HEK293 (cell line): Measurements from ENCODE around the gene WNT8B.

Source experiments
- CTCF ChIP-seq: fragments of 450-650 bp; formaldehyde crosslinking; IDR thresholded peaks from 2 replicates; pipeline ENCODE4 v1.5.1; 2016; ENCODE audit warnings: missing biosample characterization, missing genetic modification characterization
- HOXA7 ChIP-seq: sonication (generic); formaldehyde crosslinking; IDR thresholded peaks from 2 replicates; pipeline ENCODE4 v1.8.1; 2022; ENCODE audit warnings: missing genetic modification reagents, borderline replicate concordance
- PATZ1 ChIP-seq: fragments of 450-650 bp; formaldehyde crosslinking; IDR thresholded peaks from 2 replicates; pipeline ENCODE4 v1.5.1; 2016; ENCODE audit warnings: missing biosample characterization, missing genetic modification characterization
- PRDM1 ChIP-seq: fragments of 450-650 bp; formaldehyde crosslinking; IDR thresholded peaks from 2 replicates; pipeline ENCODE4; 2016; ENCODE audit warnings: missing biosample characterization, missing genetic modification characterization
- TRIM28 ChIP-seq: IDR thresholded peaks from 2 replicates; pipeline ENCODE4 v1.6.1; 2011; ENCODE audit warnings: low read length, control low read depth, borderline replicate concordance
- ZNF10 ChIP-seq: fragments of 450-650 bp; formaldehyde crosslinking; IDR thresholded peaks from 2 replicates; pipeline ENCODE4 v1.5.1; 2017; ENCODE audit warnings: missing biosample characterization, missing genetic modification characterization
- ZNF157 ChIP-seq: fragments of 450-650 bp; formaldehyde crosslinking; IDR thresholded peaks from 2 replicates; pipeline ENCODE4 v1.5.1; 2016; ENCODE audit warnings: missing biosample characterization, missing genetic modification characterization
- ZNF175 ChIP-seq: fragments of 450-650 bp; formaldehyde crosslinking; IDR thresholded peaks from 2 replicates; pipeline ENCODE4 v1.5.1; 2016; ENCODE audit warnings: missing biosample characterization, missing genetic modification characterization
- ZNF214 ChIP-seq: fragments of 450-650 bp; formaldehyde crosslinking; IDR thresholded peaks from 2 replicates; pipeline ENCODE4 v1.5.1; 2017; ENCODE audit warnings: missing biosample characterization, mild to moderate bottlenecking, missing genetic modification characterization, borderline replicate concordance
- ZNF239 ChIP-seq: fragments of 450-650 bp; formaldehyde crosslinking; IDR thresholded peaks from 2 replicates; pipeline ENCODE4 v1.5.1; 2016; ENCODE audit warnings: missing biosample characterization, missing genetic modification characterization
- ZNF24 ChIP-seq: fragments of 450-650 bp; formaldehyde crosslinking; IDR thresholded peaks from 2 replicates; pipeline ENCODE4 v1.5.1; 2016; ENCODE audit warnings: missing biosample characterization, missing genetic modification characterization
- ZNF514 ChIP-seq: fragments of 450-650 bp; formaldehyde crosslinking; IDR thresholded peaks from 2 replicates; pipeline ENCODE4 v1.5.1; 2016; ENCODE audit warnings: missing biosample characterization, missing genetic modification characterization
- ZNF548 ChIP-seq: fragments of 450-650 bp; formaldehyde crosslinking; IDR thresholded peaks from 2 replicates; pipeline ENCODE4 v1.5.1; 2016; ENCODE audit warnings: missing biosample characterization, missing genetic modification characterization

GRCh38 chr10:100427374-100427773, 35.4 kb upstream of the WNT8B start:
- no peak for TF ChIP-seq PATZ1 (tag by site-specific recombination)
- TF ChIP-seq ZNF175 (tag by site-specific recombination): no peak
- no peak for TF ChIP-seq ZNF239 (tag by site-specific recombination)
- no peak for TF ChIP-seq CTCF (tag by site-specific recombination)
- no peak for TF ChIP-seq ZNF157 (tag by site-specific recombination)
- no peak for TF ChIP-seq ZNF10 (tag by site-specific recombination)
- no peak for TF ChIP-seq HOXA7
- TF ChIP-seq PRDM1 (tag by site-specific recombination): no peak
- TF ChIP-seq ZNF548 (tag by site-specific recombination): no peak
- no peak for TF ChIP-seq TRIM28
- TF ChIP-seq ZNF514 (tag by site-specific recombination): no peak
- no peak for TF ChIP-seq ZNF24
- TF ChIP-seq ZNF214 (tag by site-specific recombination): no peak
